Measurements from ENCODE around the gene ACTL6B.

DNA sequence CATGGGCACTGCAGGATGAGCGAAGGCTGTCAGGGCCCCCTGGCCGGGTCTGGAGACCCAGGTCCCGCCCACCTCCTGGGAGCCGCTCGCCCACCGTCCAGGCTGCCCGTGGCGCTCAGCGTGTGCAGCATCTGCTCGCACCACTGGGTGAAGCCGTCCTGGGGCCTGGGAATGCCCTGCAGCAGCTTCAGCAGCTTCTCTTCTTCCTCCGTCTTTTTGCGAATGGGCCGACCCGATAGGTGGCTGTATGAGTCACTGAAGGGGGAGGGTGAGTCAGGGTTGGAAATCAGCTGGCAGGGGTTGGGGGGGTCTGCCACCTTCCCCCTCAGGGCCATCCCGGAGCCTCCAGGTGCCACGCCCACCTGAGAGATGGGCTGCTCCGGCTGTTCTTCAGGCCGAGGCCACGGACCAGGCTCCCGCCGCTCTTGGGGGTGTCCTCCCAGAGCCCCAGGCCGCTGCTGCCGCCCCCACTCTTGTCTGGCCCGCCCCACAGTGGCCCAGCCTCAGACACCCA lies 26.0 kb upstream of the ACTL6B start:
- no peak for TF ChIP-seq ZBTB33 (IDR thresholded peaks at IDR 0.05)
- TF ChIP-seq, protein P1, sequence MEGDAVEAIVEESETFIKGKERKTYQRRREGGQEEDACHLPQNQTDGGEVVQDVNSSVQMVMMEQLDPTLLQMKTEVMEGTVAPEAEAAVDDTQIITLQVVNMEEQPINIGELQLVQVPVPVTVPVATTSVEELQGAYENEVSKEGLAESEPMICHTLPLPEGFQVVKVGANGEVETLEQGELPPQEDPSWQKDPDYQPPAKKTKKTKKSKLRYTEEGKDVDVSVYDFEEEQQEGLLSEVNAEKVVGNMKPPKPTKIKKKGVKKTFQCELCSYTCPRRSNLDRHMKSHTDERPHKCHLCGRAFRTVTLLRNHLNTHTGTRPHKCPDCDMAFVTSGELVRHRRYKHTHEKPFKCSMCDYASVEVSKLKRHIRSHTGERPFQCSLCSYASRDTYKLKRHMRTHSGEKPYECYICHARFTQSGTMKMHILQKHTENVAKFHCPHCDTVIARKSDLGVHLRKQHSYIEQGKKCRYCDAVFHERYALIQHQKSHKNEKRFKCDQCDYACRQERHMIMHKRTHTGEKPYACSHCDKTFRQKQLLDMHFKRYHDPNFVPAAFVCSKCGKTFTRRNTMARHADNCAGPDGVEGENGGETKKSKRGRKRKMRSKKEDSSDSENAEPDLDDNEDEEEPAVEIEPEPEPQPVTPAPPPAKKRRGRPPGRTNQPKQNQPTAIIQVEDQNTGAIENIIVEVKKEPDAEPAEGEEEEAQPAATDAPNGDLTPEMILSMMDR (IDR thresholded peaks at IDR 0.05; ENCODE audit: low read depth, low read length, missing input control): no peak
- TF ChIP-seq GABPA (IDR thresholded peaks at IDR 0.05 in 1 of 2, conservative IDR thresholded peaks at IDR 0.05 in 1 of 2): no peak

Data from liver (tissue), 3 donors.